GM12878 (cell line): ENCODE results near the gene MISFA. TPM values are rescaled to one million over a fixed set of nuclear protein-coding genes. Genes with fewer than 3 reads are reported as not detected.

ENCODE experiments used
- ATAC-seq: fragments of 200-7000 bp; cut with Tn5 transposase; 3 replicates; pipeline ENCODE4 v1.9.1; 2020; ENCODE audit warnings: mild to moderate bottlenecking, moderate library complexity
- BruUV-seq: library from RNA; stranded (reverse); fragments of 400-500 nt; replicated peaks from 2 replicates; lab custom pipeline; 2021; lab: Mats Ljungman, UMichigan
- CTCF ChIA-PET: fragments of 300-600 bp; sonication (Branson Sonifier 250); formaldehyde crosslinking; extraction: SDS; loops from one replicate; lab custom pipeline; 2021; ENCODE audit warnings: inconsistent platforms; lab: Yijun Ruan, JAX
- POLR2A ChIA-PET: fragments of 350-600 bp; formaldehyde crosslinking; extraction: SDS; loops from one replicate; lab custom pipeline; 2021; ENCODE audit warnings: inconsistent platforms; lab: Charles Lee
- RAD21 ChIA-PET: fragments of 300-600 bp; sonication (Branson Sonifier 250); formaldehyde crosslinking; loops from one replicate; lab custom pipeline; 2023; ENCODE audit warnings: antibody characterized with exemption; ENCODE audit not compliant: unreplicated experiment; lab: Charles Lee
- SMC1A ChIA-PET: fragments of 300-600 bp; sonication (Branson Sonifier 250); formaldehyde crosslinking; loops from one replicate; lab custom pipeline; 2023; ENCODE audit not compliant: unreplicated experiment, uncharacterized antibody; lab: Charles Lee
- DNase-seq: peaks from one replicate; pipeline ENCODE4 v3.0.0-alpha.2; 2011; ENCODE audit warnings: low read depth, low spot score
- FAIRE-seq: peaks from 3 replicates; lab custom pipeline; 2011; peaks lifted over from hg19 to GRCh38; lab: Jason Lieb, UNC
- H2AFZ ChIP-seq: 2 replicates; pipeline ENCODE4 v1.6.0; 2011; ENCODE audit warnings: low read depth, low read length, control low read depth; ENCODE audit not compliant: control insufficient read depth
- H3K27ac ChIP-seq: 2 replicates; pipeline ENCODE4 v1.5.1; 2011; ENCODE audit warnings: control low read depth; ENCODE audit not compliant: control insufficient read depth, insufficient read depth
- H3K27me3 ChIP-seq, 2 experiments: replicated peaks in 1 of 2; 2 replicates each; pipeline versions ENCODE4 v1.6.0 to v1.6.1; 2011; ENCODE audit warnings: low read length in 1 of 2; ENCODE audit not compliant: control insufficient read depth in 2 of 2, insufficient read depth in 2 of 2
- H3K36me3 ChIP-seq, 2 experiments: 2 replicates each; pipeline ENCODE4 v1.5.1; 2011; ENCODE audit warnings: low read length in 1 of 2; ENCODE audit not compliant: control insufficient read depth in 2 of 2, insufficient read depth in 2 of 2
- H3K4me1 ChIP-seq: 2 replicates; pipeline ENCODE4 v1.6.1; 2011; ENCODE audit warnings: mild to moderate bottlenecking, low read length, moderate library complexity, mixed read lengths; ENCODE audit not compliant: control insufficient read depth, insufficient read depth
- H3K4me2 ChIP-seq: 2 replicates; pipeline ENCODE4 v1.6.0; 2011; ENCODE audit warnings: control low read depth; ENCODE audit not compliant: control insufficient read depth, insufficient read depth
- H3K4me3 ChIP-seq: fragments of 200-600 bp; sonication (generic); 2 replicates; pipeline ENCODE4 v1.5.1; 2016
- H3K79me2 ChIP-seq: 2 replicates; pipeline ENCODE4 v1.6.0; 2011; ENCODE audit warnings: low read length; ENCODE audit not compliant: control insufficient read depth, insufficient read depth
- H3K9ac ChIP-seq: 2 replicates; pipeline ENCODE4 v1.8.0; 2011; ENCODE audit warnings: low read length, control low read depth, mixed read lengths; ENCODE audit not compliant: control insufficient read depth, insufficient read depth
- H3K9me3 ChIP-seq: replicated peaks from 3 replicates; pipeline ENCODE4 v1.5.1; 2011; ENCODE audit warnings: mild to moderate bottlenecking, low read length; ENCODE audit not compliant: control insufficient read depth, insufficient read depth
- H4K20me1 ChIP-seq: 2 replicates; pipeline ENCODE4 v1.6.0; 2011; ENCODE audit not compliant: control insufficient read depth, insufficient read depth
- BCL3 ChIP-seq: IDR thresholded peaks from 2 replicates; pipeline ENCODE4 v1.6.1; 2011; ENCODE audit warnings: borderline replicate concordance, low read depth, mild to moderate bottlenecking, moderate library complexity, low read length; ENCODE audit not compliant: insufficient read depth, poor library complexity, severe bottlenecking
- CBX5 ChIP-seq: sonication (generic); IDR thresholded peaks from 2 replicates; pipeline ENCODE4 v1.6.1; 2016; ENCODE audit warnings: low read depth, moderate library complexity, mild to moderate bottlenecking, inconsistent platforms
- IKZF2 ChIP-seq, 2 experiments: fragments of 450-650 bp; IDR thresholded peaks; 2 replicates each; pipeline ENCODE4 v1.6.1; 2017; ENCODE audit warnings: mild to moderate bottlenecking in 2 of 2, moderate library complexity in 2 of 2
- MEF2A ChIP-seq: IDR thresholded peaks from 2 replicates; pipeline ENCODE4 v1.6.1; 2011; ENCODE audit warnings: low read depth, mild to moderate bottlenecking, low read length, moderate library complexity; ENCODE audit not compliant: insufficient read depth
- NFIC ChIP-seq: IDR thresholded peaks from 2 replicates; pipeline ENCODE4 v1.6.1; 2012; ENCODE audit warnings: low read depth, mild to moderate bottlenecking, inconsistent platforms, low read length, moderate library complexity
- PBX3 ChIP-seq: IDR thresholded peaks from 2 replicates; pipeline ENCODE4 v1.6.1; 2011; ENCODE audit warnings: mild to moderate bottlenecking, low read depth, low read length, moderate library complexity; ENCODE audit not compliant: insufficient replicate concordance
- POLR2A ChIP-seq: IDR thresholded peaks from 2 replicates; pipeline ENCODE4 v1.6.1; 2011; ENCODE audit warnings: low read depth, mild to moderate bottlenecking, low read length
- SMC3 ChIP-seq: IDR thresholded peaks from 2 replicates; pipeline ENCODE4 v1.6.1; 2011; ENCODE audit warnings: low read length, improper control_type of control experiment, borderline replicate concordance
- SPI1 ChIP-seq: IDR thresholded peaks from 2 replicates; pipeline ENCODE4 v1.6.1; 2011; ENCODE audit warnings: low read depth, mild to moderate bottlenecking, low read length, moderate library complexity, borderline replicate concordance; ENCODE audit not compliant: insufficient read depth
- SREBF2 ChIP-seq: IDR thresholded peaks from 2 replicates; pipeline ENCODE4 v1.6.1; 2012; ENCODE audit warnings: mild to moderate bottlenecking, low read length
- ZSCAN29 ChIP-seq: fragments of 450-650 bp; IDR thresholded peaks from 2 replicates; pipeline ENCODE4 v1.6.1; 2017; ENCODE audit warnings: mild to moderate bottlenecking, moderate library complexity
- WGBS: methylation state at CpG from one replicate; pipeline ENCODE4 v1.1.6; 2016; ENCODE audit warnings: low lambda C conversion rate; ENCODE audit not compliant: insufficient replicate concordance, insufficient coverage; ENCODE audit errors: missing lambda C conversion rate; 5-methylcytosine and 5-hydroxymethylcytosine counted together
- in situ Hi-C: fragments of 300-500 bp; cut with MboI; formaldehyde crosslinking; loops from 9 replicates; pipeline ENCODE4 v1.14.3; 2018; ENCODE audit warnings: mixed read lengths
- intact Hi-C: fragments of 100-400 bp; cut with micrococcal nuclease; formaldehyde crosslinking; loops from one replicate; pipeline ENCODE4 v1.14.2; 2022; ENCODE audit not compliant: unreplicated experiment
- polyA plus RNA-seq, 11 experiments: library from polyadenylated mRNA; depleted of rRNA in 4 of 11; unstranded in 6 of 11; stranded (reverse) in 5 of 11; fragments of >200 nt; fragmentation: Nextera tagmentation in 4 of 11; fragmentation: Illumina TruSeq in 1 of 11; extraction: Ambion mirVana in 4 of 11; extraction: Trizol in 1 of 11; gene quantifications; 1 replicate in 1 of 11; 2 replicates in 10 of 11; pipeline versions ENCODE4 v1.2.1 to v1.2.3, GENCODE V29; 2011 to 2016; ENCODE audit warnings: inconsistent platforms in 2 of 11, missing spikeins in 2 of 11, low read depth in 1 of 11
- total RNA-seq, 4 experiments: library from RNA; depleted of rRNA in 3 of 4; stranded (reverse); fragments of >200 nt in 3 of 4; fragmentation: Illumina TruSeq in 1 of 4; extraction: Trizol in 1 of 4; gene quantifications; 2 replicates each; pipeline versions ENCODE4 v1.2.1 to v1.2.3, GENCODE V29; 2013 to 2021
- TF ChIP-seq, protein P1 (sequence below): fragments of 450-650 bp; IDR thresholded peaks from 2 replicates; pipeline ENCODE4 v1.6.1; 2017; ENCODE audit warnings: antibody characterized with exemption, mild to moderate bottlenecking, moderate library complexity
- TF ChIP-seq, protein P2 (sequence below): IDR thresholded peaks from 2 replicates; pipeline ENCODE4 v1.6.1; 2012; ENCODE audit warnings: low read length, inconsistent platforms

Gene MISFA
- total and polyA plus RNA-seq, 10 of the 15 experiments (the other 5 are each of a cell fraction or from before 2014, with no cell fraction given), result 0.88 to 4.6 (median 2.3) TPM; not detected in 1

GRCh38 chr11:18650353-18650752 is 50.8 kb downstream of the MISFA start (continued):
- no peak for TF ChIP-seq SPI1
- no peak for TF ChIP-seq CBX5
- no peak for TF ChIP-seq NFIC

GRCh38 chr11:18650859-18651557 is 51.4 kb downstream of the MISFA start:
- POLR2A ChIA-PET, result interaction anchor here (0.6 kb wide), 1 partner anchor 48 kb away, joined by 3 read pairs; no protein-coding TSS in a partner anchor
- SMC1A ChIA-PET, result interaction anchor here (1.0 to 4.6 kb wide), 13 partner anchors 11 to 407 kb away, joined by 3 to 33 read pairs (median 5); no protein-coding TSS in a partner anchor
- H2AFZ ChIP-seq, result peak overlapping the region; percentile 54
- no peak overlapping the region for H3K27ac ChIP-seq
- BruUV-seq, result no TSS peak
- no peak overlapping the region; the same call in 1 of the 2 replicates for H3K4me3 ChIP-seq
- CTCF ChIA-PET, result interaction anchor here (0.6 to 6.7 kb wide), 22 partner anchors 15 to 649 kb away, joined by 3 to 86 read pairs (median 4); partner anchors contain the start of gene SPTY2D1
- ATAC-seq (peak; percentile 94), FAIRE-seq (no peak), DNase-seq (peak; percentile 20)
- RAD21 ChIA-PET, result interaction anchor here (0.6 to 2.2 kb wide), 4 partner anchors 63 to 142 kb away, joined by 3 to 11 read pairs (median 3); no protein-coding TSS in a partner anchor
- H3K9me3 ChIP-seq, result peaks cover 2% of the 10 kb centered on the region; the same call in 2 of the 3 replicates
- H3K79me2 ChIP-seq, result no peaks in the 10 kb centered on the region
- no peaks in the 10 kb centered on the region for H4K20me1 ChIP-seq
- no peak overlapping the region for H3K9ac ChIP-seq
- no peaks in the 10 kb centered on the region for H3K27me3 ChIP-seq
- no peaks in the 10 kb centered on the region for H3K4me1 ChIP-seq
- in situ Hi-C loops, result loop anchor here (5.0 kb wide), 1 partner anchor 114 kb away; no protein-coding TSS in a partner anchor
- intact Hi-C loops, result loop anchor here (1.0 to 10.0 kb wide), 3 partner anchors 111 to 536 kb away; partner anchors contain the start of gene SAA2
- H3K4me2 ChIP-seq, result peak overlapping the region; percentile 19; the same call in 1 of the 2 replicates
- H3K36me3 ChIP-seq, result no peaks in the 10 kb centered on the region
- 32% methylated on average over 18 of the region's 19 CpGs for WGBS
- TF ChIP-seq, protein P1, sequence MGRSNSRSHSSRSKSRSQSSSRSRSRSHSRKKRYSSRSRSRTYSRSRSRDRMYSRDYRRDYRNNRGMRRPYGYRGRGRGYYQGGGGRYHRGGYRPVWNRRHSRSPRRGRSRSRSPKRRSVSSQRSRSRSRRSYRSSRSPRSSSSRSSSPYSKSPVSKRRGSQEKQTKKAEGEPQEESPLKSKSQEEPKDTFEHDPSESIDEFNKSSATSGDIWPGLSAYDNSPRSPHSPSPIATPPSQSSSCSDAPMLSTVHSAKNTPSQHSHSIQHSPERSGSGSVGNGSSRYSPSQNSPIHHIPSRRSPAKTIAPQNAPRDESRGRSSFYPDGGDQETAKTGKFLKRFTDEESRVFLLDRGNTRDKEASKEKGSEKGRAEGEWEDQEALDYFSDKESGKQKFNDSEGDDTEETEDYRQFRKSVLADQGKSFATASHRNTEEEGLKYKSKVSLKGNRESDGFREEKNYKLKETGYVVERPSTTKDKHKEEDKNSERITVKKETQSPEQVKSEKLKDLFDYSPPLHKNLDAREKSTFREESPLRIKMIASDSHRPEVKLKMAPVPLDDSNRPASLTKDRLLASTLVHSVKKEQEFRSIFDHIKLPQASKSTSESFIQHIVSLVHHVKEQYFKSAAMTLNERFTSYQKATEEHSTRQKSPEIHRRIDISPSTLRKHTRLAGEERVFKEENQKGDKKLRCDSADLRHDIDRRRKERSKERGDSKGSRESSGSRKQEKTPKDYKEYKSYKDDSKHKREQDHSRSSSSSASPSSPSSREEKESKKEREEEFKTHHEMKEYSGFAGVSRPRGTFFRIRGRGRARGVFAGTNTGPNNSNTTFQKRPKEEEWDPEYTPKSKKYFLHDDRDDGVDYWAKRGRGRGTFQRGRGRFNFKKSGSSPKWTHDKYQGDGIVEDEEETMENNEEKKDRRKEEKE, result no peak
- TF ChIP-seq SREBF2 (no peak), IKZF2 (IDR thresholded peaks at IDR 0.05) (no peak), POLR2A (peak; percentile 57; the same call in 1 of the 2 replicates), MEF2A (no peak), PBX3 (no peak), CBX5 (0 out of 2 replicates have a peak, but pooled peaks have one; percentile 28), SMC3 (peak; percentile 80), ZSCAN29 (no peak), BCL3 (no peak)
- TF ChIP-seq, protein P2, sequence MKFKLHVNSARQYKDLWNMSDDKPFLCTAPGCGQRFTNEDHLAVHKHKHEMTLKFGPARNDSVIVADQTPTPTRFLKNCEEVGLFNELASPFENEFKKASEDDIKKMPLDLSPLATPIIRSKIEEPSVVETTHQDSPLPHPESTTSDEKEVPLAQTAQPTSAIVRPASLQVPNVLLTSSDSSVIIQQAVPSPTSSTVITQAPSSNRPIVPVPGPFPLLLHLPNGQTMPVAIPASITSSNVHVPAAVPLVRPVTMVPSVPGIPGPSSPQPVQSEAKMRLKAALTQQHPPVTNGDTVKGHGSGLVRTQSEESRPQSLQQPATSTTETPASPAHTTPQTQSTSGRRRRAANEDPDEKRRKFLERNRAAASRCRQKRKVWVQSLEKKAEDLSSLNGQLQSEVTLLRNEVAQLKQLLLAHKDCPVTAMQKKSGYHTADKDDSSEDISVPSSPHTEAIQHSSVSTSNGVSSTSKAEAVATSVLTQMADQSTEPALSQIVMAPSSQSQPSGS, result no peak
